Ishikawa (cell line): ENCODE results near the gene CCDC6.

Experiments
- EP300 ChIP-seq: IDR thresholded peaks from 2 replicates; pipeline ENCODE4 v1.6.1; 2012; ENCODE audit warnings: borderline replicate concordance
- RAD21 ChIP-seq: IDR thresholded peaks from 2 replicates; pipeline ENCODE4 v1.6.1; 2012; ENCODE audit warnings: low read depth
- TAF1 ChIP-seq: IDR thresholded peaks from 2 replicates; pipeline ENCODE4 v1.6.1; 2012; ENCODE audit warnings: low read depth, mild to moderate bottlenecking
- YY1 ChIP-seq: IDR thresholded peaks from 2 replicates; pipeline ENCODE4 v1.6.1; 2012; ENCODE audit warnings: low read depth

GRCh38 chr10:59748834-59749233, 157.5 kb downstream of the CCDC6 start:
- no peak for TF ChIP-seq RAD21
- TF ChIP-seq EP300 = no peak
- no peak for TF ChIP-seq TAF1
- no peak for TF ChIP-seq YY1
